ENCODE data around the gene EHMT1. TPM values are rescaled to one million over a fixed set of nuclear protein-coding genes. Genes with fewer than 3 reads are reported as not detected.

Gene EHMT1
- total and polyA plus RNA-seq, 2 of the 13 experiments (the other 11 are each of a cell fraction or from before 2014, with no cell fraction given): 23.0 to 27.1 TPM

- Histone ChIP-seq H3K4me2 (ENCODE audit: low read depth, low read length) (no peak overlapping the region), H3K4me1 (ENCODE audit: insufficient read depth, low read length) (no peaks in the 10 kb centered on the region), H2AFZ (ENCODE audit: low read length) (no peak overlapping the region), H4K20me1 (ENCODE audit: insufficient read depth, low read length) (no peaks in the 10 kb centered on the region), H3K9ac (ENCODE audit: insufficient read depth, low read depth, low read length) (no peak overlapping the region), H3K4me3 (replicated peaks in 1 of 3; ENCODE audit: insufficient read depth in 1 of 3, low read depth in 2 of 3, low read length in 3 of 3) (no peak overlapping the region), H3K27ac (ENCODE audit: extremely low read length, insufficient read depth, low read length) (no peak overlapping the region), H3K36me3 (replicated peaks in 1 of 2; ENCODE audit: control insufficient read depth in 1 of 2, insufficient read depth in 2 of 2, low read length in 2 of 2) (peaks cover 32 to 51% of the 10 kb centered on the region in 2 experiments; a peak in 4 of 5 replicates), H3K9me3 (ENCODE audit: low read length) (no peaks in the 10 kb centered on the region), H3K79me2 (ENCODE audit: insufficient read depth, low read length) (no peaks in the 10 kb centered on the region), H3K27me3 (ENCODE audit: control insufficient read depth in 1 of 2, insufficient read depth in 2 of 2, low read length in 2 of 2) (no peaks in the 10 kb centered on the region)
- CTCF ChIA-PET (ENCODE audit: low intra/inter-chr PET ratio, low total read pairs): no interaction called here
- ATAC-seq (no peak), DNase-seq (ENCODE audit: low spot score) (no peak), FAIRE-seq (no peak)
- WGBS (ENCODE audit: low lambda C conversion rate): 97% methylated on average over 22 of the region's 22 CpGs
- BruUV-seq (replicated peaks): no TSS peak
- in situ Hi-C loops (cut with HindIII; ENCODE audit: extremely low pct_ligation_motif_present, low pct_unique_long_range_greater_than_20kb) (no loop called here), intact Hi-C loops (cut with micrococcal nuclease; ENCODE audit: unreplicated experiment) (no loop called here)
- POLR2A ChIA-PET: no interaction called here
- TF ChIP-seq JDP2 (CRISPR knock-in tag; IDR thresholded peaks at IDR 0.05; ENCODE audit: borderline replicate concordance): no peak
- no peak for TF ChIP-seq PITX1 (CRISPR knock-in tag; IDR thresholded peaks at IDR 0.05)
- TF ChIP-seq ETV6 (CRISPR knock-in tag; conservative IDR thresholded peaks at IDR 0.05): no peak
- no peak for TF ChIP-seq ZNF501 (CRISPR knock-in tag; IDR thresholded peaks at IDR 0.05)
- no peak for TF ChIP-seq RELA (CRISPR knock-in tag; IDR thresholded peaks at IDR 0.05)
- no peak for TF ChIP-seq ZNF503 (CRISPR knock-in tag; IDR thresholded peaks at IDR 0.05)
- no peak for TF ChIP-seq ZBTB20 (CRISPR knock-in tag; IDR thresholded peaks at IDR 0.05; ENCODE audit: borderline replicate concordance, low read depth)
- TF ChIP-seq ATF7 (IDR thresholded peaks at IDR 0.05): no peak
- TF ChIP-seq ATF7 (CRISPR knock-in tag; IDR thresholded peaks at IDR 0.05): no peak
- no peak for TF ChIP-seq ZFP1 (CRISPR knock-in tag; IDR thresholded peaks at IDR 0.05)
- TF ChIP-seq ZNF20 (CRISPR knock-in tag; IDR thresholded peaks at IDR 0.05): no peak
- no peak for TF ChIP-seq ATAD3A (CRISPR knock-in tag; IDR thresholded peaks at IDR 0.05)
- no peak for TF ChIP-seq ZFY (CRISPR knock-in tag; IDR thresholded peaks at IDR 0.05)
- no peak for TF ChIP-seq ZBTB44 (CRISPR knock-in tag; IDR thresholded peaks at IDR 0.05)
These were observed 157.6 kb downstream of the EHMT1 start for GRCh38 chr9:137776306-137776995.

Measured in HepG2 (cell line).